ENCODE measurements around the gene TNF.

Gene TNF

GRCh38 chr6:31573239-31574105 is 1.9 kb upstream of the TNF start:
- DNase-seq (ENCODE audit: low spot score): no peak

- DNase-seq (ENCODE audit: low spot score): no peak
Observed at GRCh38 chr6:31574106-31575061, 981 bp upstream of the TNF start.

GRCh38 chr6:31575952-31576685 is 754 bp downstream of the TNF start:
- no peak for DNase-seq (ENCODE audit: low spot score)

GRCh38 chr6:31576897-31577578 is 1.7 kb downstream of the TNF start:
- DNase-seq (ENCODE audit: low spot score): no peak

- DNase-seq (ENCODE audit: low spot score): no peak
Observed at GRCh38 chr6:31577579-31577966, 2.2 kb downstream of the TNF start.

- DNase-seq (ENCODE audit: low spot score): no peak
Observed at GRCh38 chr6:31578184-31579118, 3.1 kb downstream of the TNF start.

- no peak for DNase-seq (ENCODE audit: low spot score)
Observed at GRCh38 chr6:31579119-31579505, 3.7 kb downstream of the TNF start.

GRCh38 chr6:31579546-31580437 is 4.4 kb downstream of the TNF start:
- DNase-seq (ENCODE audit: low spot score): no peak

GRCh38 chr6:31580438-31580740 is 5.0 kb downstream of the TNF start:
- no peak for DNase-seq (ENCODE audit: low spot score)

- DNase-seq (ENCODE audit: low spot score): peak; percentile 75
Observed at GRCh38 chr6:31580807-31581433, 5.6 kb downstream of the TNF start.

- DNase-seq (ENCODE audit: low spot score): no peak
Observed at GRCh38 chr6:31581434-31582229, 6.3 kb downstream of the TNF start.

GRCh38 chr6:31582230-31582643 is 6.9 kb downstream of the TNF start, which contains the start of gene LTB:
Gene LTB, minus strand, starts transcription at chr6:31582424. Its CDS starts 7 bp downstream, at chr6:31582417.
- DNase-seq (ENCODE audit: low spot score): no peak

- DNase-seq (ENCODE audit: low spot score): no peak
Observed at GRCh38 chr6:31585491-31585890, 10.1 kb downstream of the TNF start.

- no peak for DNase-seq (ENCODE audit: low spot score)
Observed at GRCh38 chr6:31586008-31586407, 10.6 kb downstream of the TNF start, which contains the start of gene LST1. Gene LST1, plus strand, starts transcription at chr6:31586277. Its CDS starts 1,023 bp downstream, at chr6:31587300.

- DNase-seq (ENCODE audit: low spot score): no peak
Observed at GRCh38 chr6:31586599-31587281, 11.4 kb downstream of the TNF start.

GRCh38 chr6:31587791-31588777 is 12.7 kb downstream of the TNF start:
- DNase-seq (ENCODE audit: low spot score): no peak

Measured in HuH-7.5 (cell line).